ENCODE results near the gene MPC1.

- TF ChIP-seq CTCF (IDR thresholded peaks at IDR 0.05) = no peak
- TF ChIP-seq EP300 (IDR thresholded peaks at IDR 0.05; ENCODE audit: low read depth) = no peak
These were observed 28.6 kb downstream of the MPC1 start for GRCh38 chr6:166354143-166354542.

Data from transverse colon (tissue), 3 donors.